Fibroblast of mammary gland (primary cell): ENCODE measurements around the gene ELAVL1.
"Not testable (repeated sequence)": the region's sequence is repeated elsewhere in the genome, so short reads cannot be mapped to it uniquely, and the experiment has no call there.

ENCODE experiments used
- DNase-seq: peaks from one replicate; pipeline ENCODE4 v3.0.0-alpha.2; 2010; ENCODE audit warnings: low read depth
- H3K4me3 ChIP-seq: 2 replicates; pipeline ENCODE4 v1.5.1; 2011; ENCODE audit warnings: low read depth, mild to moderate bottlenecking, low read length, moderate library complexity; ENCODE audit not compliant: control insufficient read depth
- CTCF ChIP-seq: conservative IDR thresholded peaks from 2 replicates; pipeline ENCODE4 v1.5.1; 2011; ENCODE audit warnings: low read depth, low read length, inconsistent platforms; ENCODE audit not compliant: control insufficient read depth, insufficient read depth

ELAVL1 gene

GRCh38 chr19:7931221-7932061 lies 74.0 kb downstream of the ELAVL1 start:
- DNase-seq, result no peak
- no peak for TF ChIP-seq CTCF
- no peak overlapping the region for H3K4me3 ChIP-seq

GRCh38 chr19:7930765-7931164 lies 74.7 kb downstream of the ELAVL1 start:
- TF ChIP-seq CTCF, result no peak
- DNase-seq, result no peak
- H3K4me3 ChIP-seq, result no peak overlapping the region

- not testable (repeated sequence) for H3K4me3 ChIP-seq
- peak; percentile 23 for DNase-seq
Observed at GRCh38 chr19:7930030-7930429, 75.4 kb downstream of the ELAVL1 start.

- H3K4me3 ChIP-seq, result no peak overlapping the region
- TF ChIP-seq CTCF, result peak; percentile 39
Observed at GRCh38 chr19:7928741-7929701, 76.4 kb downstream of the ELAVL1 start.

GRCh38 chr19:7928334-7928706 lies 77.1 kb downstream of the ELAVL1 start:
- TF ChIP-seq CTCF, result no peak
- no peak overlapping the region for H3K4me3 ChIP-seq
- DNase-seq, result peak; percentile 43

More at GRCh38 chr19:7928741-7929701, 76.4 kb downstream of the ELAVL1 start:
- DNase-seq, result peak; percentile 87

- no peak for TF ChIP-seq CTCF
- no peak for DNase-seq
- H3K4me3 ChIP-seq, result no peak overlapping the region
Observed at GRCh38 chr19:7927605-7928333, 77.7 kb downstream of the ELAVL1 start.
